ENCODE measurements around the gene CAMK1.

CAMK1 gene

GRCh38 chr3:9710174-9710739 is 59.5 kb downstream of the CAMK1 start:
- DNase-seq (ENCODE audit: low spot score), result no peak

Measured in iPS-NIHi11 (cell line).